Smooth muscle cell (in vitro differentiated cells): ENCODE measurements around the gene PLSCR4. TPM values are rescaled to one million over a fixed set of nuclear protein-coding genes. Genes with fewer than 3 reads are reported as not detected.

Experiments used
- DNase-seq: peaks from one replicate; lab custom pipeline; 2025; ENCODE audit not compliant: unreplicated experiment; lab: John Stamatoyannopoulos, UW
- H2AFZ ChIP-seq: fragments of 200-600 bp; sonication (generic); 2 replicates; pipeline ENCODE4 v1.6.0; 2016; ENCODE audit warnings: antibody characterized with exemption, low read depth, mild to moderate bottlenecking
- H3F3A ChIP-seq: fragments of 200-600 bp; sonication (generic); 2 replicates; pipeline ENCODE4 v1.6.0; 2017; ENCODE audit warnings: antibody characterized with exemption, low read depth
- H3K27ac ChIP-seq: fragments of 200-600 bp; sonication (generic); 2 replicates; pipeline ENCODE4 v1.5.1; 2016; ENCODE audit warnings: low read depth, mild to moderate bottlenecking
- H3K27me3 ChIP-seq: fragments of 200-600 bp; sonication (generic); 2 replicates; pipeline ENCODE4 v1.6.1; 2016; ENCODE audit warnings: low read depth, mild to moderate bottlenecking
- H3K36me3 ChIP-seq: fragments of 200-600 bp; sonication (generic); 2 replicates; pipeline ENCODE4 v1.5.1; 2016; ENCODE audit warnings: low read depth
- H3K4me1 ChIP-seq: fragments of 200-600 bp; sonication (generic); 2 replicates; pipeline ENCODE4 v1.5.1; 2016; ENCODE audit warnings: low read depth
- H3K4me2 ChIP-seq: fragments of 200-600 bp; sonication (generic); 2 replicates; pipeline ENCODE4 v1.6.0; 2016; ENCODE audit warnings: mild to moderate bottlenecking
- H3K4me3 ChIP-seq: fragments of 200-600 bp; sonication (generic); 2 replicates; pipeline ENCODE4 v1.5.1; 2016; ENCODE audit warnings: mild to moderate bottlenecking
- H3K79me2 ChIP-seq: fragments of 200-600 bp; sonication (generic); 2 replicates; pipeline ENCODE4 v1.6.0; 2016; ENCODE audit warnings: low read depth, mild to moderate bottlenecking
- H3K9ac ChIP-seq: fragments of 200-600 bp; sonication (generic); 2 replicates; pipeline ENCODE4 v1.6.0; 2016; ENCODE audit warnings: low read depth
- H3K9me3 ChIP-seq: fragments of 200-600 bp; sonication (generic); replicated peaks from 2 replicates; pipeline ENCODE4 v1.5.1; 2016; ENCODE audit warnings: low read depth
- H4K20me1 ChIP-seq: fragments of 200-600 bp; sonication (generic); 2 replicates; pipeline ENCODE4 v1.6.0; 2016; ENCODE audit warnings: low read depth
- CTCF ChIP-seq: fragments of 200-600 bp; sonication (generic); IDR thresholded peaks from 2 replicates; pipeline ENCODE4 v1.5.1; 2017; ENCODE audit warnings: borderline replicate concordance, mild to moderate bottlenecking, antibody characterized with exemption; ENCODE audit not compliant: insufficient read depth, poor library complexity, severe bottlenecking
- WGBS: methylation state at CpG from one replicate; pipeline ENCODE4 v1.1.7; 2016; ENCODE audit warnings: low lambda C conversion rate; 5-methylcytosine and 5-hydroxymethylcytosine counted together
- polyA plus RNA-seq: library from polyadenylated mRNA; unstranded; fragments of >200 nt; fragmentation: Nextera tagmentation; extraction: Ambion mirVana; gene quantifications from 2 replicates; pipeline ENCODE4 v1.2.1, GENCODE V29; 2016
- total RNA-seq: library from RNA; depleted of rRNA; stranded (reverse); fragments of >200 nt; gene quantifications from 2 replicates; pipeline ENCODE4 v1.2.3, GENCODE V29; 2014

Gene PLSCR4
- total and polyA plus RNA-seq, 2 experiments from 2014 or later: 3.8 to 4.8 TPM

GRCh38 chr3:146164071-146164470 is 86.8 kb downstream of the PLSCR4 start:
- H3K79me2 ChIP-seq: peaks cover 33% of the 10 kb centered on the region
- H3K27ac ChIP-seq: peak overlapping the region; percentile 96

GRCh38 chr3:146163584-146163983 is 87.3 kb downstream of the PLSCR4 start:
- peak overlapping the region; percentile 96 for H3K27ac ChIP-seq
- no peak overlapping the region for H3K4me3 ChIP-seq
- peaks cover 23% of the 10 kb centered on the region for H4K20me1 ChIP-seq
- no peak for TF ChIP-seq CTCF
- H3K4me1 ChIP-seq: peaks cover 6% of the 10 kb centered on the region
- H3K36me3 ChIP-seq: no peaks in the 10 kb centered on the region
- no peaks in the 10 kb centered on the region for H3K27me3 ChIP-seq
- no peak overlapping the region for H3K9ac ChIP-seq
- H3F3A ChIP-seq: peaks cover 40% of the 10 kb centered on the region
- no peak for DNase-seq
- peaks cover 38% of the 10 kb centered on the region for H3K79me2 ChIP-seq
- 27% methylated on average over 2 of the region's 2 CpGs for WGBS
- H3K9me3 ChIP-seq: no peaks in the 10 kb centered on the region
- no peak overlapping the region for H2AFZ ChIP-seq
- peak overlapping the region; percentile 89 for H3K4me2 ChIP-seq

More at GRCh38 chr3:146164071-146164470, 86.8 kb downstream of the PLSCR4 start:
- no peak overlapping the region for H3K9ac ChIP-seq
- H3K4me1 ChIP-seq: peaks cover 6% of the 10 kb centered on the region
- no peak for DNase-seq
- no peak overlapping the region for H3K4me3 ChIP-seq
- H3F3A ChIP-seq: peaks cover 38% of the 10 kb centered on the region
- no peaks in the 10 kb centered on the region for H3K9me3 ChIP-seq
- H3K27me3 ChIP-seq: no peaks in the 10 kb centered on the region
- peaks cover 18% of the 10 kb centered on the region for H4K20me1 ChIP-seq
- no peak for TF ChIP-seq CTCF
- H3K4me2 ChIP-seq: no peak overlapping the region
- no peaks in the 10 kb centered on the region for H3K36me3 ChIP-seq
- H2AFZ ChIP-seq: no peak overlapping the region

GRCh38 chr3:146162561-146162960 is 88.3 kb downstream of the PLSCR4 start:
- H3K79me2 ChIP-seq: peaks cover 48% of the 10 kb centered on the region
- no peaks in the 10 kb centered on the region for H3K27me3 ChIP-seq
- H3K36me3 ChIP-seq: no peaks in the 10 kb centered on the region
- H3K27ac ChIP-seq: peak overlapping the region; percentile 96
- H3K4me3 ChIP-seq: peak overlapping the region; percentile 88
- H4K20me1 ChIP-seq: peaks cover 33% of the 10 kb centered on the region
- H2AFZ ChIP-seq: no peak overlapping the region
- no peak for DNase-seq
- no peak for TF ChIP-seq CTCF
- peaks cover 15% of the 10 kb centered on the region for H3K4me1 ChIP-seq
- H3F3A ChIP-seq: peaks cover 40% of the 10 kb centered on the region
- no peaks in the 10 kb centered on the region for H3K9me3 ChIP-seq
- WGBS: 89% methylated on average over 2 of the region's 2 CpGs
- H3K9ac ChIP-seq: peak overlapping the region; percentile 93
- H3K4me2 ChIP-seq: peak overlapping the region; percentile 89

- H4K20me1 ChIP-seq: peaks cover 42% of the 10 kb centered on the region
- H3K4me3 ChIP-seq: peak overlapping the region; percentile 88
- H2AFZ ChIP-seq: peak overlapping the region; percentile 21
- H3K9me3 ChIP-seq: no peaks in the 10 kb centered on the region
- H3K9ac ChIP-seq: peak overlapping the region; percentile 93
- H3K27ac ChIP-seq: peak overlapping the region; percentile 96
- peak overlapping the region; percentile 89 for H3K4me2 ChIP-seq
- H3K36me3 ChIP-seq: no peaks in the 10 kb centered on the region
- H3K79me2 ChIP-seq: peaks cover 57% of the 10 kb centered on the region
- peaks cover 18% of the 10 kb centered on the region for H3K4me1 ChIP-seq
- H3K27me3 ChIP-seq: no peaks in the 10 kb centered on the region
- no peak for TF ChIP-seq CTCF
- H3F3A ChIP-seq: peaks cover 35% of the 10 kb centered on the region
- DNase-seq: no peak
- WGBS: 6% methylated on average over 15 of the region's 15 CpGs
Measured at GRCh38 chr3:146161663-146162002, 89.3 kb downstream of the PLSCR4 start.
